NCI-H2196 treated with DMSO at 0.1 percent for 48 hours (cell line): Measurements from ENCODE around the gene PTPRT.

Source experiments
- DNase-seq: peaks from one replicate; lab custom pipeline; 2025; ENCODE audit not compliant: unreplicated experiment; lab: John Stamatoyannopoulos, UW

The PTPRT gene

GRCh38 chr20:42492290-42492689, 697.4 kb downstream of the PTPRT start:
- no peak for DNase-seq

GRCh38 chr20:42485556-42485955, 704.1 kb downstream of the PTPRT start:
- no peak for DNase-seq

- no peak for DNase-seq
Measured at GRCh38 chr20:42484790-42485375, 704.8 kb downstream of the PTPRT start.

GRCh38 chr20:42484335-42484734, 705.4 kb downstream of the PTPRT start:
- DNase-seq: no peak

- DNase-seq: no peak
Measured at GRCh38 chr20:42483730-42484303, 705.9 kb downstream of the PTPRT start.

- no peak for DNase-seq
Measured at GRCh38 chr20:42482808-42483207, 706.9 kb downstream of the PTPRT start.

- no peak for DNase-seq
Measured at GRCh38 chr20:42475773-42476172, 713.9 kb downstream of the PTPRT start.

- no peak for DNase-seq
Measured at GRCh38 chr20:42474646-42475045, 715.1 kb downstream of the PTPRT start.

- DNase-seq: no peak
Measured at GRCh38 chr20:42472198-42472597, 717.5 kb downstream of the PTPRT start.

- no peak for DNase-seq
Measured at GRCh38 chr20:42461965-42462593, 727.6 kb downstream of the PTPRT start.

GRCh38 chr20:42461291-42461690, 728.4 kb downstream of the PTPRT start:
- no peak for DNase-seq

- DNase-seq: no peak
Measured at GRCh38 chr20:42447270-42447669, 742.4 kb downstream of the PTPRT start.

GRCh38 chr20:42444799-42445198, 744.9 kb downstream of the PTPRT start:
- no peak for DNase-seq

- no peak for DNase-seq
Measured at GRCh38 chr20:42443200-42443599, 746.5 kb downstream of the PTPRT start.

GRCh38 chr20:42442716-42443115, 747.0 kb downstream of the PTPRT start:
- no peak for DNase-seq

GRCh38 chr20:42441864-42442331, 747.8 kb downstream of the PTPRT start:
- no peak for DNase-seq

- DNase-seq: no peak
Measured at GRCh38 chr20:42441196-42441863, 748.4 kb downstream of the PTPRT start.

- no peak for DNase-seq
Measured at GRCh38 chr20:42435230-42435629, 754.5 kb downstream of the PTPRT start.

- DNase-seq: no peak
Measured at GRCh38 chr20:42432496-42433334, 757.0 kb downstream of the PTPRT start.

- DNase-seq: no peak
Measured at GRCh38 chr20:42430598-42430997, 759.1 kb downstream of the PTPRT start.
